NCI-H2081 (cell line): ENCODE data around the gene PSMB8.

Experiments
- DNase-seq, 2 experiments: peaks; one replicate each; lab custom pipeline; 2025; lab: John Stamatoyannopoulos, UW

Gene PSMB8

GRCh38 chr6:32855467-32856174 is 11.8 kb upstream of the PSMB8 start:
- no peak for DNase-seq

GRCh38 chr6:32854376-32855178 is 10.7 kb upstream of the PSMB8 start:
- no peak for DNase-seq

DNA sequence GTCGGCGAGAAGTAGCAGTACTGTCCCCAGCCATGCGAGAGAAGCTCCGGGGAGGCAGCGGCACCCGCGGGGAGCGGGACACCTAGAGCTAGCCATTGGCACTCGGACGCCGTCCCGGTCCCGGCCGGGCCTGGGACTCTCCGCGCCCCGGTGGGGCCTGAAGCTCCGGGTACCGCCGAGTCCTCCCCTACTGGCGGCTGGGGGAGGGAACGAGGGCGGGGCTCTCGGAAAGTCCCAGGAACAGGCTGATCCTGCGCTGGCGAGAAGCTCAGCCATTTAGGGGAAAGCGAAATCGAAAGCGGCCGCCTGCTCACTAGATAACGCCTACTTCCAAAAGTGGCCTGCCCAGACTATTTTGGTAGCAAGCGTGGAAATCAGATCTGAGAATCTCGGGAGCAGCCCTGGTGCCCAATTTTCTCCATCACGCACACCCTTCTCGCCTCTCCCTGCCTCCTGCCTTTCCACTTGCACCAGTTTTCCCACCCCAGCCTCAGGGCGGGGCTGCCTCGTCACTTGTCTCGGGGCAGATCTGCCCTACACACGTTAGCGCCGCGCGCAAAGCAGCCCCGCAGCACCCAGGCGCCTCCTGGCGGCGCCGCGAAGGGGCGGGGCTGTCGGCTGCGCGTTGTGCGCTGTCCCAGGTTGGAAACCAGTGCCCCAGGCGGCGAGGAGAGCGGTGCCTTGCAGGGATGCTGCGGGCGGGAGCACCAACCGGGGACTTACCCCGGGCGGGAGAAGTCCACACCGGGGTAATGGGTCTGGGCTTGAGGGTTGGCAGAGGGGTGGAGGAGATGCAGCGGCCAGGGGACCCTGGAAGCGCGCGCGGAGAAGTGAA is 9.9 kb upstream of the PSMB8 start, which contains the start of the genes PSMB9 and TAP1:
Gene PSMB9, plus strand, starts transcription at position 652 of the 835 bp plus-strand sequence. Its CDS starts 38 bp downstream, at position 690.
Gene TAP1, minus strand, starts transcription at position 164 of the 835 bp plus-strand sequence. Its CDS starts 68 bp downstream, at position 96.
- peak; percentile 70 to 78 for DNase-seq

- DNase-seq = peak in 1 of 2 experiments; percentile 10
Observed at GRCh38 chr6:32852844-32853540, 9.1 kb upstream of the PSMB8 start.

GRCh38 chr6:32852018-32852843 is 8.4 kb upstream of the PSMB8 start:
- DNase-seq = no peak

DNA sequence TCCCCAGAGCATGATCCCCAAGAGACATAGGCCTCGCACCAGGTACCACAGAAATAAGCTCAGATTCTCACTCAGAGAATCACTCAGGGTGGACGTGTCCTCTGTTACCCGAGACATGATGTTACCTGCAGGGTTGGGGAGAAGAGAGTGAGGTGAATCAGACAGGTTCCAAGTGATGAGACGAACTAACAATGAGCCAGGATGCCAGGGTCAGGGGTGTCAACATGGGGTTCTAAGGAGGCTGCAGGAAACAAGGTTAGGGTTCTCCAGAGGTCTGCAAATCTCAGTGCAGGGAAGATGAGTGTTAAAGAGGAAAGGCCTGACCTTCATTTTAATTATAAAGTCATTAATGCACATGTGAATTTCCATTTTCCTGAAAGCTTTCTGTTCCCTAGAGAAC is 7.2 kb upstream of the PSMB8 start:
- no peak for DNase-seq

DNA sequence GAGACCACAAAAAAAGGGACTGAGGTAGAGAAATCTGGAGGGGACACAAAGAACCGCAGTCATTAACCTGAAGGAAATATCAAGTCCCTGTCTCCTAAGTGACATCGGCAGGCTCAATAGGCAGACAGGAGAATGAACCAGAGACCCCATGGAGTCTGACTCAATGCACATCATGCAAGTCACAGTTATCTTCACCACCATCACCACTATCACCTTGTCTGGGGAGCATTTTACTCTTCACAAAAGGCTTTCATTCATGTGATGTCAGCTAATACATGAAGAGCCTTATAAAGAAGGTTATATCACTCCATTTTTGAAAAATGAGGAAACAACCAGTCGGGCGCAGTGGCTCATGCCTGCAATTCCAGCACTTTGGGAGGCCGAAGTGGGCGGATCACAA is 5.3 kb upstream of the PSMB8 start:
- DNase-seq = no peak

DNA sequence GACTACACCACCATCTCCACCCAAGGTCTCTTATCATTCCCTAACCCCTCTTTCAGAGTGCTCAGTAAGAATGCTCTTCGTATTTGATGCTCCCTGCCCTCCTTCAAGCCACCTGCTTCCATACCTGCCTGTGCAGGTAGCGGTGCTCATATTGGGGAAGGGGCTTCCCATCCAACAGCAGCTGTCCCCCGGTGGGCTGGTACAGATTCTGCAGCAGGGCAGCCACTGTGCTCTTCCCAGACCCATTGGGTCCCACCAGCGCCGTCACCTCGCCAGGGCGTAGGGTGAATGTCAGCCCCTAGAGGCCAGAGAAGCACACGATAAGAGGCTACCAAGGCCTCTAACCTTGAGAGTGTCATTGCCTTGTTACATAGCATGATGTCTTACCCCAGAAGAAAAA is 3.9 kb upstream of the PSMB8 start:
- DNase-seq = no peak

DNA sequence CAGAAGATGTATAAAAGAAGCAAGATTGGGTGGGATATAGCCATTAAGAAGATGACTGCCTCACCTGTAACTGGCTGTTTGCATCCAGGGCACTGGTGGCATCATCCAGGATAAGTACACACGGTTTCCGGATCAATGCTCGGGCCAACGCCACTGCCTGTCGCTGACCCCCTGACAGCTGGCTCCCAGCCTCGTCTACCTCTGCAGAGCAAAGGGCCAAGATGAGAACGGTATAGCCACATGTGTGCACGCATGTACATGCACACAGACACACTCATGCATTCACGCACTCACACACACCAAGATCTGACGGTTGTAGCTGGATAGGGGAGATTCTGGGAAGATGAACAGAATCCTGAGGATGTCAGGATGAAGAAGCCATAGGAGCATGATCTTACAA is 3.2 kb upstream of the PSMB8 start:
- no peak for DNase-seq

DNA sequence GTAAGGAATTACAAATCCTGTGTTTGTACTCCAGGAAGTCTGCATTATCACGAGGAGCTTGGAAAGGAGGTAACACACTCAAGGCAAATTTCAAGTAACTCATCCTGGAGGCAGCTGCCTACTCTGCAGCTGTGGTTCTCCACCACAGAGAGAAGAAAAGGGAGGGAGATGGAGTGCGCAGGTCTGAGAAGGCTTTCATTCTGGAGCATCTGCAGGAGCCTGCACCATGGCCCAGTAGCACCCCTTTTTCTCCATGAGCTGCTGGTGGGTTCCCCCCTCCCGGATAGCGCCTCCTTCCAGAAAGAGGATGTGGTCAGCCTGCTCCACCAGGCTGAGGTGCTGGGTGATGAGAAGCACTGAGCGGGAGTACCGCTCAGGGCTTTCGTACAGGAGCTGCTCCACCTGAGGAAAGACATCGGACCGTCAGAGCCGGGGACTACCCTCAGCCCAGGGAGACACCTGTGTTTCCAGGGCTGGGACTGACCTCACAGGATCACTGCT is 1.6 kb upstream of the PSMB8 start:
- DNase-seq = no peak

GRCh38 chr6:32844839-32845383 is 1.1 kb upstream of the PSMB8 start:
- no peak for DNase-seq

GRCh38 chr6:32843331-32843978 is 392 bp downstream of the PSMB8 start:
- no peak for DNase-seq

DNA sequence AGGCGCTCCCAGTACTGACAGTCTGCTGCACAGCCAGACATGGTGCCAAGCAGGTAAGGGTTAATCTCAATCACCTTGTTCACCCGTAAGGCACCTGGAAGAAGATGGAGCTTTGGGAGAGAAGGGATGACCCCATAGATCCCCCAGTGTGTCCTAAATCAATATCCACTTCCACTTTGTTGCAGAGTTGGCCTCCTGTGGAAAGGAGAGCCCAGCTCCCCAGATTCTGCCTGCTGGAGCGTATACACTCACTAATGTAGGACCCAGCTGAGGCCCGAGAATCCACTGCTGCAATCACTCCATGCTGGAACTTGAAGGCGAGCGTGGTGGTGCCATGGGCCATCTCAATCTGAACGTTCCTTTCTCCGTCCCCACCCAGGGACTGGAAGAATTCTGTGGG is 1.2 kb downstream of the PSMB8 start:
- DNase-seq = no peak

- no peak for DNase-seq
Observed at GRCh38 chr6:32842021-32842650, 1.7 kb downstream of the PSMB8 start.

DNA sequence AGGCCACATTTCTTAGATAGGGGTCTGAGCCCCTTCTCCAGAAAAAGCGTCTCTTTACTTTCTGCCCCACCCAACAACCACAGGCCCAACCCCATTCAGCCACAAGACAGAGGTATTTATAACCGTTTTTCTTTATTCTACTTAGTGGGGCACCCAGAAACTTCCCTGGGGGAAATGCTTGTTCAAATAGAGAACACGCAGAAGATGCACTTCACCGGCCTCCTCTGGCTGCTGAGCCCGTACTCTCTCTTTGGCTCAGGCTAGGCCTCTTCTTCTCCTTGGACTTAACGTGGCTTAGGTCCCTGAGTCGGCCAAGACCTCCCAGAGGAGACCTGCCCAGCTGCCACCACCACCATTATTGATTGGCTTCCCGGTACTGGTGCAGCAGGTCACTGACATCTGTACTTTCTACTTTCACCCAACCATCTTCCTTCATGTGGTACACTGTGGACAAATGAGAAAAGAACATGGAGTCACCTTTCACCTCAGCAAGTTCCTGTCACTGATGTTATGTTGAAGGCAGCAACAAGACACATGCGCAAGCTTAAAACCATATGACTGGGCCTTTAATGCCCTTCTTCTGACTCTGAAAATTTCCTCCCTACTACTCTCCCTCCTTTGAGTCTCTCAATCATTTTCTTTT is 3.1 kb downstream of the PSMB8 start:
- DNase-seq = no peak

DNA sequence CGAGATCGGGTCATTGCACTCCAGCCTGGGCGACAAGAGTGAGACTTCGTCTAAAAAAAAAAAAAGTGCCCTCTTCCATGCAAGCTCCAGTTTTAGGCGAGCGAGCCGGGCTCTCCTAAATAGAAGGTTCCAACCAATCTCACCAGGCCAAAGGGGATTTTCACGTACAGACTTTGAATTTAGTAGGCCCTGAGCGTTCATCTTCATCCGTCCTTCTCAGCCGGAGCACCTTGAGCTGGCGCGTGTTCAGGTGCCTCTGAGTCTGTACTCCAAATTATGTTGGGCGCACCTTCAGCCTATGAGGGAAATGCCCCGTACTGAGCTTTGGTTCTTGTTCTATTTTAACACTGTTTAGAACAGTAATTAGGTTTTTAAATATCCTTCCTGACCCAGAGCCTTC is 4.5 kb downstream of the PSMB8 start:
- DNase-seq = no peak

GRCh38 chr6:32838114-32838958 is 5.5 kb downstream of the PSMB8 start, which contains the start of gene TAP2:
Gene TAP2 (minus strand): TSS chr6:32838739. CDS start chr6:32838233, 506 bp downstream.
- peak; percentile 84 to 89 for DNase-seq

GRCh38 chr6:32837651-32838113 is 6.2 kb downstream of the PSMB8 start:
- DNase-seq = no peak
